Measurements from ENCODE around the gene CARD16. TPM values are rescaled to one million over a fixed set of nuclear protein-coding genes. Genes with fewer than 3 reads are reported as not detected.

Gene CARD16
- total and polyA plus RNA-seq, 9 of the 15 experiments (the other 6 are each of a cell fraction or from before 2014, with no cell fraction given), result 0.31 TPM; not detected in 8

GRCh38 chr11:104999721-105000120, 45.4 kb downstream of the CARD16 start (continued):
- TF ChIP-seq PHF21A (IDR thresholded peaks at IDR 0.05; ENCODE audit: borderline replicate concordance, low read depth) (no peak), ZNF79 (CRISPR knock-in tag; IDR thresholded peaks at IDR 0.05; ENCODE audit: low read depth) (no peak), ESRRA (IDR thresholded peaks at IDR 0.05; ENCODE audit: borderline replicate concordance, low read depth) (no peak), IRF2 (CRISPR knock-in tag; IDR thresholded peaks at IDR 0.05) (no peak), NCOA4 (IDR thresholded peaks at IDR 0.05; ENCODE audit: partially characterized antibody) (no peak)

- intact Hi-C loops (cut with micrococcal nuclease), result no loop called here
- Histone ChIP-seq H3K9ac (ENCODE audit: insufficient read depth in 1 of 2, low read depth in 2 of 2, low read length in 2 of 2) (no peak overlapping the region), H3K27me3 (ENCODE audit: control insufficient read depth in 2 of 2, insufficient read depth in 2 of 2, low read length in 2 of 2) (no peaks in the 10 kb centered on the region), H3K79me2 (ENCODE audit: control insufficient read depth, insufficient read depth, low read length) (no peaks in the 10 kb centered on the region), H3K27ac (ENCODE audit: extremely low read depth, low read depth, low read length) (no peak overlapping the region), H3K9me1 (ENCODE audit: control insufficient read depth, insufficient read depth, low read length) (no peaks in the 10 kb centered on the region), H4K20me1 (replicated peaks; ENCODE audit: control insufficient read depth, insufficient read depth, low read length) (no peaks in the 10 kb centered on the region), H2AFZ (ENCODE audit: low read depth, low read length) (no peak overlapping the region), H3K4me3 (no peak overlapping the region), H3K9me3 (replicated peaks; ENCODE audit: control insufficient read depth, insufficient read depth, low read depth, low read length) (no peaks in the 10 kb centered on the region), H3K4me1 (replicated peaks in 1 of 2; ENCODE audit: control insufficient read depth in 2 of 2, insufficient read depth in 2 of 2, low read length in 2 of 2) (no peaks in the 10 kb centered on the region), H3K36me3 (ENCODE audit: control insufficient read depth, insufficient read depth, low read length) (no peaks in the 10 kb centered on the region), H3K4me2 (ENCODE audit: insufficient read depth, low read length) (no peak overlapping the region)
- ChIA-PET POLR2A (no interaction called here), CTCF (ENCODE audit: low intra/inter-chr PET ratio) (no interaction called here)
- ATAC-seq (no peak), DNase-seq (ENCODE audit: extremely low read depth in 1 of 4, low spot score in 3 of 4) (no peak), FAIRE-seq (no peak)
- under 1% methylated on average over 6 of the region's 6 CpGs for WGBS (ENCODE audit: insufficient coverage, low coverage, missing lambda C conversion rate)
- TF ChIP-seq CHCHD3 (CRISPR knock-in tag; IDR thresholded peaks at IDR 0.05), result no peak
- no peak for TF ChIP-seq HOXB6 (CRISPR knock-in tag; IDR thresholded peaks at IDR 0.05; ENCODE audit: borderline replicate concordance)
- TF ChIP-seq E2F3 (CRISPR knock-in tag; IDR thresholded peaks at IDR 0.05), result no peak
- 0 out of 4 replicates have a peak, but pooled peaks of 1 of the 2 experiments have one; percentile 21 for TF ChIP-seq RAD21 (CRISPR knock-in tag; conservative IDR thresholded peaks at IDR 0.05 in 1 of 2, IDR thresholded peaks at IDR 0.05 in 1 of 2)
- TF ChIP-seq ZNF282 (CRISPR knock-in tag; IDR thresholded peaks at IDR 0.05), result no peak
- no peak for TF ChIP-seq POLR2B (IDR thresholded peaks at IDR 0.05; ENCODE audit: low read depth, partially characterized antibody)
- in situ Hi-C loops (cut with MboI), result no loop called here
- BruUV-seq (replicated peaks), result no TSS peak
These were observed 47.8 kb downstream of the CARD16 start for GRCh38 chr11:104997288-104997687.
